Rectal smooth muscle tissue (tissue), 1 donor: ENCODE data around the gene PRF1.
"Not testable (repeated sequence)": the region's sequence is repeated elsewhere in the genome, so short reads cannot be mapped to it uniquely, and the experiment has no call there.

Experiments
- H3K27ac ChIP-seq: one replicate; pipeline ENCODE4 v1.7.0; 2013; ENCODE audit warnings: low read depth, low read length, inconsistent platforms
- H3K27me3 ChIP-seq: one replicate; pipeline ENCODE4 v1.7.0; 2013; ENCODE audit warnings: low read length; ENCODE audit not compliant: control insufficient read depth, insufficient read depth
- H3K36me3 ChIP-seq: one replicate; pipeline ENCODE4 v1.7.0; 2013; ENCODE audit warnings: low read length; ENCODE audit not compliant: control insufficient read depth, insufficient read depth
- H3K4me1 ChIP-seq: one replicate; pipeline ENCODE4 v1.7.0; 2013; ENCODE audit warnings: low read length; ENCODE audit not compliant: control insufficient read depth, insufficient read depth
- H3K4me3 ChIP-seq: one replicate; pipeline ENCODE4 v1.7.0; 2013; ENCODE audit warnings: low read length
- H3K9ac ChIP-seq: one replicate; pipeline ENCODE4 v1.7.0; 2013; ENCODE audit warnings: low read length

The PRF1 gene

DNA sequence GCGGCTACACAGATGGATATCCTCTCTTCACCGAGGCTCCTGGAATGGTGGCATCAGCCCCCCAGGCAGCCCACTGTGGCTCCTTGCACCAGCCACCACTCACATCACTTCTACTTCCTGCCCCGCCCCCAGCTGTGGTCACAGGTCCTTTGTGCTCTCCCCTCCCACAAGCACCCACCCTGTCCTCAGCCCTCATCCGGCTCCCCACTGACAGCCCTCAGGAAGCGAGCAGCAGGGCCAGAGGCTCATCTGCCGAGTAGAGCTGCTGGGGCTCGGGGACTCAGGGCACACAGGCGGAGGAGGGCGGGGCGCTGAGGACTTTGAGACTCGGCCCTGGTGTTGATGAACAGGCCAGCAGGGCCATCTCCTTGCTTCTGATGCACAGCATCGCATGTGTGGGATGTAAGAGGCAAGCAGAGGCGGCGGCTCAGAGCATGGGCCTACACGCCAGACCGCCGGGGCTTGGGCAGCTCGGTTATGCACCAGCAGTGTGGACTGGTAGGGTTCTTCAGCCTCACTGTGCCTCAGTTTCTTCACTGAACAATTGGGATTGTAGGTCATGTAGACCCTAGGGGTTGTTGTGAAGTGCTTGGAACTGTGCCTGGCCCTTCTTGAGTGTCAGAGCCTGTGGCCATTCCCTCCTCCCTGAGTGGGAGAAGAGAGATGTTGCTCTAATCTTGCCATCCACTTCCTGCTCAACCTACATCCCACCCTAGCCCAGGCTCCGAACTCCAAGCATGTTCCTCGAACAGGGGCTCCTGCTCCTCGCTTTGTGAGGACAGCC lies at the start of gene PRF1:
PRF1 (minus strand) TSS at position 77 of the 784 bp plus-strand sequence. CDS start 1,839 bp downstream, outside the sequence.
- H3K36me3 ChIP-seq = no peaks in the 10 kb centered on the region
- no peak within 1 kb of the TSS for H3K27ac ChIP-seq
- no peak within 1 kb of the TSS for H3K4me3 ChIP-seq
- no peaks in the 10 kb centered on the region for H3K4me1 ChIP-seq
- no peaks in the 10 kb centered on the region for H3K27me3 ChIP-seq
- H3K9ac ChIP-seq = no peak within 1 kb of the TSS

DNA sequence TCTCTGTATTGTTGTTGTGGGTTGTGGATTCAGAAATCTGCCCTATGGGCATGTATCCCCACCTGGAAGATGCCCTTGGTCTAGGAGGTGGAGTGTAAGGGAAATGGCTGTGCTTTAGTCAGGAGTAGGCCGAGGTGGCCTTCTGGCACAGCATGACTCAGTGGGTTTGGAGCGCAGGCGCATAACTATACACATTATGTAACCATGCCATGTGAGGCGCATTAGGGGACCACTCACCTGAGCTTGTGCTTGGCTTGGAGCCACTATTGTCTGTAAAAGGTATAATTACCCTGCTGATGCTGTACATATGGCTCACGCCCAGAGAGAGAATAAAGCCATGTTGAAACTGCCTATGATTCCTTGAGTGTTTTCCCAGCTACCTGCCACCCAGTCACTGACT lies 49.1 kb upstream of the PRF1 start:
- H3K27ac ChIP-seq = no peak overlapping the region
- H3K36me3 ChIP-seq = no peaks in the 10 kb centered on the region
- no peak overlapping the region for H3K9ac ChIP-seq
- no peaks in the 10 kb centered on the region for H3K4me1 ChIP-seq
- no peak overlapping the region for H3K4me3 ChIP-seq
- no peaks in the 10 kb centered on the region for H3K27me3 ChIP-seq

DNA sequence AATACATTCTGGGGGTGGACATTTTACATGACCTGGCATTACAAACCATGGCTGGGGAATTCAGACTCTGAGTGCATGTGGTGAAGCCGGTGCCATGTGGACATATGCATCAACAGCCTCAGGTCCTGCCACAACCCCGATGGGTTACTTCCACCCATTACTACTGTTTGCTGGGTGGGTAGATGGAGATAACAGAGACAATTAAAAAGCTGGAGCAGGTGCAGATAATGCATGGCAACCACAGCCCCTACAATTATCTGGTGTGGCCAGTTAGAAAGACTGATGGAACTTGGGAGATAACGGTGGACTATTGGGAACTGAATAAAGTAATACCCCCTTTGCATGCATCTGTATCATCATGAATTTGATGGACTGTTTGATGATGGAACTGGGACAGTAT lies 48.2 kb upstream of the PRF1 start:
- H3K27ac ChIP-seq = no peak overlapping the region
- no peaks in the 10 kb centered on the region for H3K4me1 ChIP-seq
- H3K27me3 ChIP-seq = no peaks in the 10 kb centered on the region
- H3K36me3 ChIP-seq = no peaks in the 10 kb centered on the region
- H3K9ac ChIP-seq = no peak overlapping the region
- no peak overlapping the region for H3K4me3 ChIP-seq

DNA sequence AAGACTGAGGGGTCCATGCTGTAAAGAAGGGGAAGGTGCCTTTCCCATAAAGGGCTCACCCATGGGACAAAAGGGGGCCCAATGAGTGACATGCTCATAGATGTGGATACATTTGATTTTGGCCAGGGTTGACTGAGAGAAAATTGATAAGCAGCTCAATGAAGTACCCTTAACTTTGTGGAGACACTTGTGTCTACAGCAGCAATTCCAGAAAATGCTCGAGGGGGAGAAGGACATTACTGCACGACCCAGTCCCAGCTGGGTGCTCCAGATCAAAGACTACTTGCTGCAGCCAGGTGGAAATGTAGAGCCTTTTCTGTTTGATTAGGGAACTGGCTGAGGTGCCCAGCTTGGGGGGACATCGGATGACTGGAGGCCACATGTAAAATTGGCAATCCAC lies 47.6 kb upstream of the PRF1 start:
- no peaks in the 10 kb centered on the region for H3K27me3 ChIP-seq
- no peaks in the 10 kb centered on the region for H3K4me1 ChIP-seq
- H3K4me3 ChIP-seq = no peak overlapping the region
- no peaks in the 10 kb centered on the region for H3K36me3 ChIP-seq
- H3K27ac ChIP-seq = no peak overlapping the region
- no peak overlapping the region for H3K9ac ChIP-seq

DNA sequence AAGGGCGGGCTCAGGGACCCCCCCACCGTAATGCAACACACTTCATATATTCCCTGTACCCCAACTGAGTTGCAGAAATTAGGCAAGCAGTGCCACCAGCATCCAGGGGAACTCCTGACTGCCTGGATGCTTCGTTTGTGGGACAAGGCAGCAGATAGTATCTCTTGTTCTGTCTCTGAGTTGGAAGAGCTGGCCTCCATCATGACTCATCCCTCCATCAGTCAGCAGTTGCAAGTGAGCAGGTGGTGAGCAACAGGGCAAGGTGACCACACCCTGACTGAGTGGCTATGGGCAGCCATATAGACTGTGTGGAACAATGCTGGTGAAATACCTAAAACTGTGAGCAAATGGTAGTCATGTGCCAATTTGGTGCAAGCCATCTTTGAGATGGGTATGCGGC lies 47.0 kb upstream of the PRF1 start:
- Histone ChIP-seq H3K27me3 (no peaks in the 10 kb centered on the region), H3K4me1 (no peaks in the 10 kb centered on the region), H3K36me3 (no peaks in the 10 kb centered on the region), H3K9ac (no peak overlapping the region), H3K27ac (no peak overlapping the region), H3K4me3 (no peak overlapping the region)

DNA sequence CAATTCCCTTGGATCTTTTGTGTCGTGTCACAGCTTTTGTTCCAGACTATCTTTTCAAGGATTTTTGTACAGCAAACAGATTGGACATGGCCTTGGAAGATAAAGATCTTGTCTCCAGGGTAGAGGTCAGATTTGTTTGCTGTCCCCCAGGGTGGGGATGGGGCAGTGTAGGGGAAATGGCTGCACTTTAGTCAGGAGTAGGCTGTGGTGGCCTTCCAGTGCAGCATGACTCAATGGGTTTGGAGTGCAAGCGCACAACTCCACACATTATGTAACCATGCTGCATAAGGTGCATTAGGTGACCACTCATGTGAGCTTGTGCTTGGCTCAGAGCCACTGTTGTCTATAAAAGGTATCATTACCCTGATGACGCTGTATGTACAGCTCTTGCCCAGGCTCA lies 45.9 kb upstream of the PRF1 start:
- Histone ChIP-seq H3K27ac (no peak overlapping the region), H3K27me3 (no peaks in the 10 kb centered on the region), H3K4me1 (no peaks in the 10 kb centered on the region), H3K36me3 (no peaks in the 10 kb centered on the region), H3K4me3 (no peak overlapping the region), H3K9ac (no peak overlapping the region)

DNA sequence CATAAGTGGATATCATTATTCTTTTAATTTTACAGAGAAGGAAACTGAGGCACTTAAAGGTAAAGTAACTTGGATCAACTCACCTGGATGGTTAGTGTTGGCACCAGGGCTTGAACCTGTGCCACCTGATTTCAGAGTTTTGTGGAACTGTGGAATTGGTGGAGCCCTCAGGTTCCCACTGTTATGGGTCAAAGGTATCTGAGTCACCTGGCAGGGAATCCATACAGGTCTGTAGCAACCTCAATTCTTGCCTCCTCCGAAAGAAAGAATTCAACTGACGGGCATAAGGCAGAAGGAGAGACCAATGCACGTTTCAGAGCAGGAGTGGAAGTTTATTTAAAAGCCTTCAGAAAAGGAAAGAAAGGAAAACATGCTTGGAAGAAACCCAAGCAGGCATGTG lies 44.5 kb upstream of the PRF1 start:
- Histone ChIP-seq H3K4me3 (no peak overlapping the region), H3K4me1 (no peaks in the 10 kb centered on the region), H3K27ac (no peak overlapping the region), H3K36me3 (no peaks in the 10 kb centered on the region), H3K9ac (no peak overlapping the region), H3K27me3 (no peaks in the 10 kb centered on the region)

DNA sequence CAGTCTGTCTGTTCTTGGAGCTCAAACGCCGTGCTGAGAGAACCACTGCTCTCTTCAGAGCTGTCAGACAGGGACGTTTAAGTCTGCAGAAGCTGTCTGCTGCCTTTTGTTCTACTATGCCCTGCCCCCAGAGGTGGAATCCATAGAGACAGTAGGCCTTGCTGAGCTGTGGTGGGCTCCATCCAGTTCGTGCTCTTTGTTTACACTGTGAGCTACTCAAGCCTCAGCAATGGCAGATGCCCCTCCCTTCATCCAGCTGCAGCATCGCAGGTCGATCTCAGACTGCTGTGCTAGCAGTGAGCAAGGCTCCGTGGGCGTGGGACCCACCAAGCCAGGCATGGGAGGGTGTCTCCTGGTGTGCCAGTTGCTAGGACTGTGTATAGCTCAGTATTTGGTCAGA lies 42.4 kb upstream of the PRF1 start:
- H3K9ac ChIP-seq, H3K27ac ChIP-seq, H3K27me3 ChIP-seq, H3K36me3 ChIP-seq, H3K4me3 ChIP-seq, H3K4me1 ChIP-seq: not testable (repeated sequence)

DNA sequence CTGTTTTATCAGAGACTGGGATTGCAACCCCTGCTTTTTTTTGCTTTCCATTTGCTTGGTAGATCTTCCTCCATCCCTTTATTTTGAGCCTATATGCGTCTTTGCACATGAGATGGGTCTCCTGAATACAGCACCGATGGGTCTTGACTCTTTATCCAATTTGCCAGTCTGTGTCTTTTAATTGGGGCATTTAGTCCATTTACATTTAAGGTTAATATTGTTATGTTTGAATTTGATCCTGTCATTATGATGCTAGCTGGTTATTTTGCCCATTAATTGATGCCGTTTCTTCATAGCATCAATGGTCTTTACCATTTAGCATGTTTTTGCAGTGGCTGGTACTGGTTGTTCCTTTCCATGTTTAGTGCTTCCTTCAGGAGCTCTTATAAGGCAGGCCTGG lies 40.7 kb upstream of the PRF1 start:
- not testable (repeated sequence) for H3K36me3 ChIP-seq, H3K27me3 ChIP-seq, H3K9ac ChIP-seq, H3K4me1 ChIP-seq, H3K4me3 ChIP-seq, H3K27ac ChIP-seq

DNA sequence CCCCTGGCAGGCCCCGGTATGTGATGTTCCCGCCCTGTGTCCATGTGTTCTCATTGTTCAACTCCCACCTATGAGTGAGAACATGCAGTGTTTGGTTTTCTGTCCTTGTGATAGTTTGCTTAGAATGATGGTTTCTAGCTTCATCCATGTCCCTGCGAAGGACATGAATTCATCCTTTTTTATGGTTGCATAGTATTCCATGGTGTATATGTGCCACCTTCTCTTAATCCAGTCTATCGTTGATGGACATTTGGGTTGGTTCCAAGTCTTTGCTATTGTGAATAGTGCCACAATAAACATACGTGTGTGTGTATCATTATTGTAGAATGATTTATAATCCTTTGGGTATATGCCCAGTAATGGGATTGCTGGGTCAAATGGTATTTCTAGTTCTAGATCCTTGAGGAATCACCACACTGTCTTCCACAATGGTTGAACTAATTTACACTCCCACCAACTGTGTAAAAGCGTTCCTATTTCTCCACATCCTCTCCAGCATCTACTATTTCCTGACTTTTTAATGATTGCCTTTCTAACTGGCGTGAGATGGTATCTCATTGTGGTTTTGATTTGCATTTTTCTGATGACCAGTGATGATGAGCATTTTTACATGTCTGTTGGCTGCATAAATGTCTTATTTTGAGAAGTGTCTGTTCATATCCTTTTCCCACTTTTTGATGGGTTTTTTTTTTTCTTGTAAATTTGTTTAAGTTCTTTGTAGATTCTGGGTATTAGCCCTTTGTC lies 37.3 kb upstream of the PRF1 start:
- H3K27ac ChIP-seq, H3K4me1 ChIP-seq, H3K9ac ChIP-seq, H3K27me3 ChIP-seq, H3K4me3 ChIP-seq, H3K36me3 ChIP-seq: not testable (repeated sequence)

DNA sequence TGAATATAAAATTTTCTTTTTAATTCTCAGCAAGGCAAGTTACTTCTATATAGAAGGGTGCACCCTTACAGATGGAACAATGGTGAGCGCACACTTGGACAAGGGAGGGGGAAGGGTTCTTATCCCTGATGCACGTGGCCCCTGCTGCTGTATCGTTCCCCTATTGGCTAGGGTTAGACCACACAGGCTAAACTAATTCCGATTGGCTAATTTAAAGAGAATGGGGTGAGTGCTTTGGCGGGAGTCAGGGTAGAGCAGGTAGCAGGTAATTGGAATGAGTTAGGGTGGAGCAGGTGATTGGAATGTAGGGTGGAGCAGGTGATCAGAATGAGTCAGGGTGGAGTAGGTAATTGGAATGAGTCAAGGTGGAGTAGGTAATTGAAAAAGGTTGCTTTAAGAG lies 32.0 kb upstream of the PRF1 start:
- not testable (repeated sequence) for H3K4me1 ChIP-seq, H3K36me3 ChIP-seq, H3K9ac ChIP-seq, H3K4me3 ChIP-seq, H3K27ac ChIP-seq, H3K27me3 ChIP-seq

DNA sequence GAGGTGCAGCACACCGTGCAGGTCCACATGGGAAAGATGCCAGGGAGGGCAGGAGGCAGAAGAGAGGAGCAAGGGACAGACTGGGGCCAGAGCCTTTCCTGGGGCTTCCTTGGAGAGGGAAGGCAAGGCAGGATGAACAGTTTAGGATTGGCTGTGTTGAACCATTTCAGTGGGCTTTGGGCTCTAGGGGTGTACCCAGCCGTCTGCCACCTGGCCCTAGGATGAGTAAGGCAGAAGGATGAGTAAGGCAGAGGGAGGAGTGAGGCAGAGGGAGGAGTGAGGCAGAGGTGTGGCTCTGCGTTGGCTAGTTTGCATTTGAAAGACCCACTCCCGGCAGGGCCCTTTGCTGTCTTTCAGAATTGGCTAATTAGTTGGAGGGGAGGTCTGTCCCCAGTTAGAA lies 31.5 kb upstream of the PRF1 start:
- no peak overlapping the region for H3K9ac ChIP-seq
- H3K27ac ChIP-seq = no peak overlapping the region
- H3K4me1 ChIP-seq = no peaks in the 10 kb centered on the region
- H3K36me3 ChIP-seq = no peaks in the 10 kb centered on the region
- H3K4me3 ChIP-seq = no peak overlapping the region
- H3K27me3 ChIP-seq = no peaks in the 10 kb centered on the region

DNA sequence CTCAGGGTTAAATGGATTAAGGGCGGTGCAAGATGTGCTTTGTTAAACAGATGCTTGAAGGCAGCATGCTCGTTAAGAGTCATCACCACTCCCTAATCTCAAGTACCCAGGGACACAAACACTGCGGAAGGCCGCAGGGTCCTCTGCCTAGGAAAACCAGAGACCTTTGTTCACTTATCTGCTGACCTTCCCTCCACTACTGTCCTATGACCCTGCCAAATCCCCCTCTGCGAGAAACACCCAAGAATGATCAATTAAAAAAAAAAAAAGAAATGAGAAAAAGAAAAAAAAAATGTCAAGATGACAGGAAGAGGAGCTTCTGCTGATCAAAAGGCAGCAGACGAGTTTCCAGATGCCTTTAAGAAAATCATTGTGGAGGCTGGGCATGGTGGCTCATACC lies 29.2 kb upstream of the PRF1 start:
- H3K27ac ChIP-seq, H3K9ac ChIP-seq, H3K4me1 ChIP-seq, H3K27me3 ChIP-seq, H3K4me3 ChIP-seq, H3K36me3 ChIP-seq: not testable (repeated sequence)
